Stomach smooth muscle (tissue), 2 donors: ENCODE results near the gene BRD3.
"Not testable (repeated sequence)": the region's sequence is repeated elsewhere in the genome, so short reads cannot be mapped to it uniquely, and the experiment has no call there.

ENCODE experiments used
- H3K27ac ChIP-seq: one replicate; pipeline ENCODE4 v1.7.0; 2013; ENCODE audit warnings: mild to moderate bottlenecking, low read length, inconsistent platforms
- H3K27me3 ChIP-seq, 2 donors: one replicate each; pipeline ENCODE4 v1.7.0; 2013; ENCODE audit warnings: low read length in 2 of 2; ENCODE audit not compliant: insufficient read depth in 2 of 2, control insufficient read depth in 1 of 2
- H3K36me3 ChIP-seq, 2 donors: one replicate each; pipeline ENCODE4 v1.7.0; 2013; ENCODE audit warnings: low read length in 2 of 2; ENCODE audit not compliant: control insufficient read depth in 2 of 2, insufficient read depth in 2 of 2
- H3K4me1 ChIP-seq: one replicate; pipeline ENCODE4 v1.7.0; 2013; ENCODE audit warnings: low read length; ENCODE audit not compliant: control insufficient read depth, insufficient read depth
- H3K4me3 ChIP-seq, 2 donors: one replicate each; pipeline ENCODE4 v1.7.0; 2013; ENCODE audit warnings: low read length in 2 of 2
- H3K9ac ChIP-seq, 2 donors: one replicate each; pipeline ENCODE4 v1.7.0; 2013; ENCODE audit warnings: low read length in 2 of 2, mild to moderate bottlenecking in 1 of 2
- H3K9me3 ChIP-seq, 2 donors: one replicate each; pipeline ENCODE4 v1.7.0; 2013; ENCODE audit warnings: low read length in 2 of 2; ENCODE audit not compliant: control insufficient read depth in 2 of 2
- donor health status: healthy.
- donor health status: Pancreatic carcinoma.

BRD3 gene

DNA sequence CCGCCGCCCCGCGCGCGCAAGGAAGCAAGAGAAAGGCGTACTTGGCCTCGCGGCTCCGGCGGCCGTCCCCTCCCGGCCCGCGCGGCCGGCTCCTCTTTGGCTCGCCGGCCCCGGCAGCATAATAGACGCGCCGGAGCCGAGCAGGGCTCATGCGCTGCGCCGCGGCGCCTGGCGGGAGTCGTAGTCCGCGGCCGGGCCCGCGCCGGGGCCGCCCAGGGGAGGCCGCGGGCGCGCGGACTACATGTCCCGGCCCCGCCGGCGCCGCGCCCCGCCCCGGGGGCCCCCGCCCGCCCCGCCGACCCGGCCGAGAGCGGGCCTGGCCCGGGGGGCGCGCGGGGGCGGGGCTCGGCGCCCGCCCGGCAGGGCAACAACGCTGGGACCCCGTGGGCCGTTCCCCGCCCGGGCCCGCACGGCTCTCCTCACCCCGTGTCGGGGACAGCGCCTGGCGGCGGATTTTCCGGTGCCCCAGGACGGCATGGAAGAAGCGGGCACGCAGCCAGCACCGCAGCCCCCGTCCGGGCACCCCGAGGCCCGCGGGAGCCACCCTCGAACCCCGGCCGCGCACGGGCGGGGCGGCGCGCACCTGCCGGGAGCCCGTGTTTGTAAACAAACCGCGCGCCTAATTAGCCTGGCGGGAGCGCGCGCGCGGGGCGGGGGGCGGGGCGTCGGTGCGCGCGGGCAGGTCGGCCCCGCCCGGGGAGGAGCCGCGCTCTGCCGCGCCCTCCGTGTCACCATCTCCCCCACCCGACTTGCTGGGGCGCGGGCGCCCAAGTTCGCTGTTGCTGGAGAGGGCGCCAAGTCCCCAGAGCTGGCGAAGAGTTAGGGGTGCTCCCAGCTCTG is at the start of gene BRD3:
TSS of gene BRD3 (minus strand) at position 123 of the 840 bp plus-strand sequence. CDS start 14,549 bp downstream, outside the sequence.
- H3K27ac ChIP-seq, result peak within 1 kb of the TSS; percentile 69
- peak within 1 kb of the TSS; percentile 78 to 82 for H3K4me3 ChIP-seq
- H3K27me3 ChIP-seq, result no peaks in the 10 kb centered on the region
- H3K4me1 ChIP-seq, result peaks cover 33% of the 10 kb centered on the region
- peak within 1 kb of the TSS; percentile 66 to 83 for H3K9ac ChIP-seq
- no peaks in the 10 kb centered on the region for H3K36me3 ChIP-seq
- no peaks in the 10 kb centered on the region for H3K9me3 ChIP-seq

DNA sequence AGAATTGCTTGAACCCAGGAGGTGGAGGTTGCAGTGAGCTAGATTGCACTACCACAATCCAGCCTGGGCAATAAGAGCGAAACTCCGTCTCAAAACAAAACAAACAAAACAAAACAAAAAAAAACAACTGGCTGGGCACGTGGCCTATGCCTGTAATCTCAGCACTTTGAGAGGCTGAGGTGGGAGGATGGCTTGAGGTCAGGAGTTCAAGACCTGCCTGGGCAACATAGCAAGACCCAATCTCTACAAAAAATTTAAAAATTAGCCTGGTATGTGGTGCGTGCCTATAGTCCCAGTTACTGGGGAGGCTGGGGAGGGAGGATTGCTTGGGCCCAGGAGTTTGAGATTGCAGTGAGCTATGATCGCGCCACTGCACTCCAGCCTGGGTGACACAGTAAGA is 44.7 kb upstream of the BRD3 start:
- Histone ChIP-seq H3K4me1 (no peaks in the 10 kb centered on the region), H3K9ac (no peak overlapping the region), H3K27ac (no peak overlapping the region), H3K36me3 (no peaks in the 10 kb centered on the region), H3K4me3 (no peak overlapping the region), H3K9me3 (no peaks in the 10 kb centered on the region), H3K27me3 (no peaks in the 10 kb centered on the region)

DNA sequence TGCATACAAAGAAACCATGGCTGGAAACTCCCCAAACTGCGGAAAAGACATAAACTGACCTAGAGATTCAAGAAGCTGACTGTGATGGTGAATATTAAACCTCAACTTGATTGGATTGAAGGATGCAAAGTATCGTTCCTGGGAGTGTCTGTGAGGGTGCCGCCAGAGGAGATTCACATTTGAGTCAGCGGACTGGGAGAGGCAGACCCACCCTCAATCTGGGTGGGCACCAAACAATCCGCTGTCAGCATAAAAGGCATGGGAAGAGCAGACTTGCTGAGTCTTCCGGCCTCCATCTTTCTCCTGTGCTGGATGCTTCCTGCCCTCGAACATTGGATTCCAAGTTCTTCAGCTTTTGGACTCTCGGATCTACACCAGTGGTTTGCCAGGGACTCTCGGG is 43.2 kb upstream of the BRD3 start:
- Histone ChIP-seq H3K27me3 (no peaks in the 10 kb centered on the region), H3K9ac (no peak overlapping the region), H3K36me3 (no peaks in the 10 kb centered on the region), H3K4me3 (no peak overlapping the region), H3K27ac (no peak overlapping the region), H3K4me1 (no peaks in the 10 kb centered on the region), H3K9me3 (no peaks in the 10 kb centered on the region)

DNA sequence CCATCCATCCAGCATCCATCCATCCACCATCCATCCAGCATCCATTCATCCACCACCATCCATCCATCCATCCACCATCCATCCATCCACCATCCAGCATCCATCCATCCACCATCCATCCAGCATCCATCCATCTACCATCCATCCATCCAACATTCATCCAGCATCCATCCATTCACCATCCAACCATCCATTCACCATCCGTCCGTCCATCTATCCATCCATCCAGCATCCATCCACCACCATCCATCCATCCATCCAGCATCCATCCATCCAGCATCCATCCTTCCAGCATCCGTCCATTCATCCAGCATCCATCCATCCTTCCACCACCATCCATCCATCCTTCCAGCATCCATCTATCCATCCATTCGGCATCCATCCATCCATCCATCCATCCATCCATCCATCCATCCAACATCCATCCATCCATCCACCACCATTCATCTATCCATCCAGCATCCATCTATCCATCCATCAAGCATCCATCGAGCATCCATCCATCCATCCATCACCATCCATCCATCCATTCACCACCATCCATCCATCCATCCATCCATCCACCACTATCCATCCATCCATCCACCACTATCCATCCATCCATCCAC is 35.7 kb upstream of the BRD3 start:
- H3K9ac ChIP-seq, result no peak overlapping the region
- H3K27ac ChIP-seq, result no peak overlapping the region
- H3K4me1 ChIP-seq, result no peaks in the 10 kb centered on the region
- H3K4me3 ChIP-seq, result no peak overlapping the region
- no peaks in the 10 kb centered on the region for H3K9me3 ChIP-seq
- H3K27me3 ChIP-seq, result peaks cover 3 to 8% of the 10 kb centered on the region in 2 donors
- no peaks in the 10 kb centered on the region for H3K36me3 ChIP-seq

DNA sequence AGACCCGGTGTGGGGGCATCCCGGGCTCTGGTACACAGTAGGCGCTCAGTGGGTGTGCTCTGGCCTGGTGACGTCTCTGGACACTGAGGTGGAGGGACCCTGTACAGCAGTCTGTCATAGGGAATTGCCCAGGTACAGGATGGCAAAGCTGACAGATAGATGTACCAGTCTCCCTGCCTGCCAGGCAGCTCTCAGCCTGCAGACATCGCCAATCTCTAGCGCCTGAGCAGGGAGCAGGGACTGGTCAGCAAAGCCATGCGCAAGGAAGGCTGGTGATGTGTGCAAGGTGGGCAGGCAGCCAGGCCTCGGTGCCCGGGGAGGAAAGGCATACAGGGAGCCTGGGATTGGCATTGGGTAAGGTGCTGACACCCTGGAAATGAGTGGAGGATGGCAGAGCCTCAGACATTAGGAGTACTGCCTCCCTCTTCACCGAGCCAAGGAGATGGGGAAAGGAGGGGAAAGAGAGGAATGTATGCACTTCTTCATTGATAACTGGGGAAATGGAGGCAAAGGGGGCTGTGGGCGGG is 33.9 kb upstream of the BRD3 start:
- H3K4me3 ChIP-seq, result no peak overlapping the region
- peaks cover 3 to 8% of the 10 kb centered on the region in 2 donors for H3K27me3 ChIP-seq
- no peaks in the 10 kb centered on the region for H3K36me3 ChIP-seq
- H3K27ac ChIP-seq, result no peak overlapping the region
- H3K4me1 ChIP-seq, result no peaks in the 10 kb centered on the region
- H3K9me3 ChIP-seq, result no peaks in the 10 kb centered on the region
- H3K9ac ChIP-seq, result no peak overlapping the region

DNA sequence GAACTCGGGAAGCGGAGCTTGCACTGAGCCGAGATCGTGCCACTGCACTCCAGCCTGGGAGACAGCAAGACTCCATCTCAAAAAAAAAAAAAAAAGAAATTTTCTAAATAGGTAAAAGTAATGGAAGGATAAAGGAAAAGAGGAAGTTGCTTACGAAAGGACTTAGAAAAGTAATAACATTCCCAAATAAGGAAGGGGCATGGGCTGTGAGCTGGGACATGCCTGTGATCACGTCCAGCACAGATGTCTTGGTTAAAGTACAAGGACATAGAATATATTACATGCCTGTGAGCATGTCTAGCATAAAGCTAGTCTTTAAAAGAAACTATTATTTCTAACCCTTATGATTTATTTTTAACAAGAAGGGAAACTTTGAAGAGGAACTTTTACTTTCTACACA is 33.3 kb upstream of the BRD3 start:
- not testable (repeated sequence) for H3K27ac ChIP-seq, H3K9me3 ChIP-seq, H3K9ac ChIP-seq, H3K36me3 ChIP-seq, H3K27me3 ChIP-seq, H3K4me1 ChIP-seq, H3K4me3 ChIP-seq

DNA sequence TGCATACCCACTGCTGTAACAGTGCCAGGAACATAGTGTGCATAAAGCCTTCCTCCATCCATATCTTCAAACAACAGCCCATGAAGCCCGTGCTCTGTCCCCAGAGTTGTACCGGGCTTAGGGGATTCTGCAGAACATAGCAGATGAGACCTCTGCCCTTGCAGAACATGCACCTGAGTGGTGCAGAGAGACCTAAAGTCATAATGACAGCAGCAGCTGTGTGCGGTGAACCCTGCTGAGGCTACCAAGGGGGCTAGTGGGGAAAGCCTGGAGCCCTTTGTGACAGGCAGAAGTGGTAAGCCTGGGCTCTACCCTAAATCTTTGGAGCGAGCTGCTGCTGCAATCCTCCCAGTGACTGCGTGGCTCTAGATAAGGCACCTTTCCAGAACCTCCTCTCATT is 32.2 kb upstream of the BRD3 start:
- Histone ChIP-seq H3K27me3 (peaks cover 0 to 8% of the 10 kb centered on the region in 2 donors), H3K9me3 (no peaks in the 10 kb centered on the region), H3K4me1 (no peaks in the 10 kb centered on the region), H3K27ac (no peak overlapping the region), H3K36me3 (no peaks in the 10 kb centered on the region), H3K9ac (no peak overlapping the region), H3K4me3 (no peak overlapping the region)

DNA sequence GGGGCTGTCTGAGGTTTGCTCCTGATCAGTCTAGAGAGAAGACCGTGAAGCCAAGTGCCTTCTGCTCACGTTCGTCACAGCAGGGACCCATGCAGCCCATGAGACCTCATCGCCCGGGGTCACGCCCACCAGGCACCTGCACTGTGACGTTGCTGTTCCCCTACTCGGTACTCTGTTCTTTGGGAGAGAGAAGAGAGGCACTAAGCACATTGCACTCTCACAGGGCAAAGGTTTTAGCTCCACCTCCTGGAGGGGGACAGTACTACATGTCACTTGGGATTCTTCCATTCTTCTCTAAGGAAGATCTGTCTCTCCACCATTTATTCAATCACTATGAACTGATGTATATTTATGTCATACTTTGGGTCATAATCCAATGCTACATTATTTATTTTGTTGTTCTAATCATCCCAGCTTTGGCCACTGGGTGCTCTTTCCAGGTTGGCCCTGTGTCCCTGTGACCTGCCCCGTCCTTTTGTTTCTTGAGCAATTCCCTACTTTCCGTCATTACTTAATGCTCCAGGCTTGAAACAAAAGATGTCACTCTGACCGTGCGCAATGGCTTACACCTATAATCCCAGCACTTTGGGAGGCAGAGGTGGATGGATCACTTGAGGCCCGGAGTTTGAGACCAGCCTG is 31.4 kb upstream of the BRD3 start:
- Histone ChIP-seq H3K9me3 (no peaks in the 10 kb centered on the region), H3K4me1 (no peaks in the 10 kb centered on the region), H3K9ac (no peak overlapping the region), H3K27ac (no peak overlapping the region), H3K4me3 (no peak overlapping the region), H3K36me3 (no peaks in the 10 kb centered on the region), H3K27me3 (peaks cover 0 to 8% of the 10 kb centered on the region in 2 donors)

DNA sequence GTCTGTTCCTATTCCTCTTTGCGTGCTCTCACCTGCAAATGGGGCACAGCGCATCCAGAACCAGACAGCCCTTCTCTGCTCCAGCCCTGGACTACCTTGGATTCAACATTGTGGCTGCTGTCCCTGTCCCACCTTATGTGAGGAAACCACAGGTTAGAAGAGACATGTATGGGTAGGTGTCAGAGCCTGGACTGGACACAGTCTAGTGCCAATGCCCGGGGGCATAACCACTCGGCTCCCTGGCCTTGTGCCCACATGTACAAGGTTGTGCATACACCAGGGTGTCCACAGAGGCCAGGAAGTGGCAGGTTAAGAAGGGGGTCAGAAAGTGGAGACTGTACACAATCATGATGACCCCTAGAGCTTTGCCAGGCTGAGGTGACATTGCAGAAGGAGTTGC is 22.1 kb upstream of the BRD3 start:
- peaks cover 0 to 2% of the 10 kb centered on the region in 2 donors for H3K27me3 ChIP-seq
- H3K4me3 ChIP-seq, result no peak overlapping the region
- no peaks in the 10 kb centered on the region for H3K4me1 ChIP-seq

DNA sequence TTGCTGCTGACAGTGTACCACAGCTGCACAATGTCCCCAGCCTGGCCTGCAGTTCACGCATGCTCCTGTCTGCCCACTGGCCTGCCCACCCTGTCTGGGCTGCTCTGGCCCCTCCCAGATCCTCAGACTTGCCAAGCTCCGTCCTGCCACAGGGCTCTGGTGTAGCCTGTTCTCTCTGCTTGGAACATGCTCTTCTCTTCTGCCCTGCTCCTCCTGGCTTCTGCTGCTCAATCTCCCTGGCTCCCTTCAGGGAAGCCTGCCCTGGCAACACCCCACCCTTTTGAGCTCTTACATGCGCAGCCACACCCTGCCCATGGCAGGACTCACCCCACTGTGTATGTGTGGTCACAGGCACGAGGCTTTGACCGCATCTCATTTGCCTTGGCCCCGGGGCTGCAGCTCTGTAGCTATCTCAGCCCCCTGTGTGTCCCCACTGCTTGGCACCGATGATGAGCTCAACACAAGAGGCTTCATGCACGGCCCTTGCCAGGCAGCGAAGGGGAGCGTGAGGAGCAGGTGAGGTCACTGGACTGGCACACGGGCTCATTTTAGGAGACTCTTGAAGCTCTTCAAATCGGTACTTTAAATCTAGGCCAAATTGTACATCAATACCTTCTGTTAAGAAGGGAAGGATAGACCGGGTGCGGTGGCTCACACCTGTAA is 20.4 kb upstream of the BRD3 start:
- Histone ChIP-seq H3K27ac (no peak overlapping the region), H3K9me3 (peaks cover 7 to 15% of the 10 kb centered on the region in 2 donors), H3K36me3 (no peaks in the 10 kb centered on the region), H3K4me1 (no peaks in the 10 kb centered on the region), H3K4me3 (no peak overlapping the region), H3K9ac (no peak overlapping the region), H3K27me3 (no peaks in the 10 kb centered on the region)

More for the DNA sequence above, 22.1 kb upstream of the BRD3 start:
- Histone ChIP-seq H3K9me3 (peaks cover 7 to 15% of the 10 kb centered on the region in 2 donors), H3K27ac (no peak overlapping the region), H3K36me3 (no peaks in the 10 kb centered on the region), H3K9ac (no peak overlapping the region)
